ENCODE results near the gene TTYH3.

Gene TTYH3

GRCh38 chr7:2635148-2635668 lies 3.4 kb downstream of the TTYH3 start:
- no peak for DNase-seq (ENCODE audit: low read depth in 3 of 3)

GRCh38 chr7:2635810-2636701 lies 4.3 kb downstream of the TTYH3 start:
- no peak for DNase-seq (ENCODE audit: low read depth in 3 of 3)

GRCh38 chr7:2637066-2637471 lies 5.3 kb downstream of the TTYH3 start:
- DNase-seq (ENCODE audit: low read depth in 3 of 3): no peak

GRCh38 chr7:2637505-2638223 lies 5.9 kb downstream of the TTYH3 start:
- no peak for DNase-seq (ENCODE audit: low read depth in 3 of 3)

- DNase-seq (ENCODE audit: low read depth in 3 of 3): no peak
These were observed 6.6 kb downstream of the TTYH3 start for GRCh38 chr7:2638224-2638991.

GRCh38 chr7:2639181-2639681 lies 7.4 kb downstream of the TTYH3 start:
- no peak for DNase-seq (ENCODE audit: low read depth in 3 of 3)

GRCh38 chr7:2639695-2640481 lies 8.1 kb downstream of the TTYH3 start:
- DNase-seq (ENCODE audit: low read depth in 3 of 3): no peak

GRCh38 chr7:2640482-2640830 lies 8.7 kb downstream of the TTYH3 start:
- no peak for DNase-seq (ENCODE audit: low read depth in 3 of 3)

- DNase-seq (ENCODE audit: low read depth in 3 of 3): no peak
These were observed 9.1 kb downstream of the TTYH3 start for GRCh38 chr7:2640846-2641316.

GRCh38 chr7:2641406-2642393 lies 9.9 kb downstream of the TTYH3 start:
- DNase-seq (ENCODE audit: low read depth in 3 of 3): no peak

- DNase-seq (ENCODE audit: low read depth in 3 of 3): no peak
These were observed 11.8 kb downstream of the TTYH3 start for GRCh38 chr7:2643386-2644219.

GRCh38 chr7:2644220-2644561 lies 12.4 kb downstream of the TTYH3 start:
- DNase-seq (ENCODE audit: low read depth in 3 of 3): no peak

- DNase-seq (ENCODE audit: low read depth in 3 of 3): no peak
These were observed 12.9 kb downstream of the TTYH3 start for GRCh38 chr7:2644562-2645273.

- no peak for DNase-seq (ENCODE audit: low read depth in 3 of 3)
These were observed 13.6 kb downstream of the TTYH3 start for GRCh38 chr7:2645274-2645868.

GRCh38 chr7:2646336-2646679 lies 14.5 kb downstream of the TTYH3 start:
- no peak for DNase-seq (ENCODE audit: low read depth in 3 of 3)

GRCh38 chr7:2646680-2647571 lies 15.1 kb downstream of the TTYH3 start:
- no peak for DNase-seq (ENCODE audit: low read depth in 3 of 3)

GRCh38 chr7:2647594-2648172 lies 15.9 kb downstream of the TTYH3 start:
- no peak for DNase-seq (ENCODE audit: low read depth in 3 of 3)

Measured in stimulated activated CD4-positive, alpha-beta T cell treated with anti-CD3 and anti-CD28 coated beads, TNF-alpha, amount 100 ng/mL, for 4 hours (primary cell).